Stimulated activated CD4-positive, alpha-beta T cell treated with anti-CD3 and anti-CD28 coated beads, TNF-alpha, amount 100 ng/mL, for 48 hours (primary cell): Measurements from ENCODE around the gene EMC10.

Source experiments
- DNase-seq, 3 donors: peaks; one replicate each; pipeline ENCODE4 v3.0.0-alpha.2; 2020; ENCODE audit warnings: low read depth in 3 of 3

EMC10 gene

DNA sequence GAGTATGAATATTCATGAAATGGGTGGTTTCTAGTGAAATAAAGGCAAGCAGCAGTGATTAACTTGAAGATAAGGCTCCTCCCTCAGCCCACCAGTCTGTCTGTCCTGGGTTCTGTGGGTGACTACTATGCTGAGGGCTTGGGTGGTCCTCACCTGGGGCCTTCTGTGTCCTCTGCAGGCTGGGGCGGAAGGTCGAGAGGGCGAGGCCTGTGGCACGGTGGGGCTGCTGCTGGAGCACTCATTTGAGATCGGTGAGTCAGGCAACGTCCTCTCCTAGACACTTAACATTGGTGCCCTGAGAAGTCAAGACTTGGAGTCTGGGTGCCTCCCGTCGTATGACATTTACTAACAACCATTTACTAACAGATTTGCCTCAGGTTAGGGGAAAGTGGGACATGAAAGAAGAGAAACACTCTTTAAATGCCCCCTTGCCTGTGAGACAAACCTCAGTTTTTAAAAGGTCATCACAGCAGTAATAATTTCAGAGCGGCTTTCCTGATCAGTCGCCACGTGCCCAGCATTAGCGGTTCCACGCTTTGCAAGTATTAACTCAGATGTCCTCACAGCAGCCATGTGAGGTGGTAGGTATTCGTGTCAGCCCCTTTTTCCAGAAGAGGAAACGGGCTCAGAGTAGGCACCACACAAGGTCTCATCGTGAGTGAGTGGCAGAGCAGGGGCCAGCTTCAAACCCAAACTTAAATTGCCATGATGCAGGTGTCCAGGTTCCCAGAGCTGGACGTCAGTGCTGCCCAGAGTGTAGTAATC lies 1.6 kb downstream of the EMC10 start:
- DNase-seq: no peak

DNA sequence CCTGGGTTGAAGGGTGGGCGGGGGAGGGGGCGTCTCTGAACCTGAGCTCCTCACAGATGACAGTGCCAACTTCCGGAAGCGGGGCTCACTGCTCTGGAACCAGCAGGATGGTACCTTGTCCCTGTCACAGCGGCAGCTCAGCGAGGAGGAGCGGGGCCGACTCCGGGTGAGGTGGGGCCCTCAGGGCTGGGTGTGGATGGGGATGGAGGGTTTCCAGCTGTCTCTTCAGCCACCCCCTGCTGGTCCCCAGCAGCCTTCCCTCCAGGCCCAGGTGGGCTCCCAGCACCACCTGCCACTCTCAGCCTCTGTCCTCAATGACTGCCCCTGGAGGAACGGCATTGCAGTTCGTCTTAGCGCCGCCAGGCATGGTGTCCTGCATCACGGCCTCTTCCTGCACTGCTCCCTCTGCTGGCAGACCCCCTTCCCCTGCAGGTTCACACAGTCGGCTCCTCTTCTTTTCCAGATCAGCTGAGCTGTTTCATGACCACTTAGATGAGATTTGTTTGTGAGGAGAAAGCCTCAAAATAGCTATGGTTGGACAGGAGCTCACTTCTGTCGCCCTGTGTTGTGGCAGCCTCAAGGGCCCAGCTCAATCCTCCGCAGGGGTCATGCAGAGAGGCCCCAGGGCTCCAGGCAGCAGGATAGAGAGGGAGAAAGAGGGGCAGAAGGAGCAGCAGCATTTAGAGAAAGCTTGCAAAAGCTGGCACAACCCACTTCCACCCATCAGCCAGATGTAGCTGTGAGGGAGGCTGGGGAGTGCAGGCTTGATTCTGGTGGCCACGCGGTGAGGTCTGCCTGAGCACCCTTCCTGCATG lies 2.8 kb downstream of the EMC10 start:
- peak in 1 of 3 donors; percentile 16 for DNase-seq

DNA sequence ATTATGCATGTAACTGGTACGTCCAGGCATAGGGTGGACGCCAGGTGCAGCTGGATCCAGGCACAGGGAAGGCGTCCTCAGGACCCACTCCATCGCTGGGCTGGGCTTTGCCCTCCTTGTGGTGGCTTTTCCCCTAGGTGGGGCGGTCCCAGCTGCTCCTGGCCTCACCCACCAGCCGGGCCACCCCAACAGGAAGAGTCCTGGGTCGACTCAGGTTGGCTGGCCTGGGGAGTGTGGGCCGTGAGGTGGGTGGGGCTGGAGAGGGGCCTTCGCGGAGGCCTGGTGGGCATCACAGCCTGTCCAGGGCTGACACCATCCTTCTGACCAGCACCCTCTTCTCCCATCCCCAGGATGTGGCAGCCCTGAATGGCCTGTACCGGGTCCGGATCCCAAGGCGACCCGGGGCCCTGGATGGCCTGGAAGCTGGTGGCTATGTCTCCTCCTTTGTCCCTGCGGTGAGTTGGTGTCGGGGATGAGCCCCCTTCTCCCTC lies 3.5 kb downstream of the EMC10 start:
- no peak for DNase-seq

DNA sequence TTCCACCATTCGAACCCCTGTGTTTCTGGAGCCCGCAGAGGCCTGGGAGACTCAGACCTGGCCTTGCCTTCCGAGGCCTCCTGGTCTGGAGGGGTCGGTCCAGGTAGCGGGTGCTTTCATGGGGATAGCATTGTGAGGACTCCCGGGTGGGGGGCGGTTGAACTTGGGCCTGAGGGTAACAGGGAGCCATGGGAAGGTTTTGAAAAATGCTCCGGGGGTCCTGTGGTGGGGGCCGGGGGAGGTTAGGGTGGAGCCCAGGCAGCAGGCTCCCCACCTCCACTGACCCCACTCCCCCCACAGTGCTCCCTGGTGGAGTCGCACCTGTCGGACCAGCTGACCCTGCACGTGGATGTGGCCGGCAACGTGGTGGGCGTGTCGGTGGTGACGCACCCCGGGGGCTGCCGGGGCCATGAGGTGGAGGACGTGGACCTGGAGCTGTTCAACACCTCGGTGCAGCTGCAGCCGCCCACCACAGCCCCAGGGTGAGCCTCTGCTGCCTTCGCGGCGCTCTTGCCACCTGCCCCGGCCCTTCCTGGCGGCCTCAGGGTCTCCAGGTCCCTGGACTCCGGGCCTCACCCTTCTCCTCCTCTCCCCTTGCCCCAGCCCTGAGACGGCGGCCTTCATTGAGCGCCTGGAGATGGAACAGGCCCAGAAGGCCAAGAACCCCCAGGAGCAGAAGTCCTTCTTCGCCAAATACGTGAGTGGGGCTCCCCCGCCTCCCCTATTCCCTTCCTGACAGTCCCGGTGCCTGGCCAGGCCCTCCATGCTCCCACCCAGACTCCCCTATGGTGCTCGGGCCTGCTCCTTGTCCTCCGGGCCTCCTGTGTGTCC lies 4.2 kb downstream of the EMC10 start:
- DNase-seq: no peak

DNA sequence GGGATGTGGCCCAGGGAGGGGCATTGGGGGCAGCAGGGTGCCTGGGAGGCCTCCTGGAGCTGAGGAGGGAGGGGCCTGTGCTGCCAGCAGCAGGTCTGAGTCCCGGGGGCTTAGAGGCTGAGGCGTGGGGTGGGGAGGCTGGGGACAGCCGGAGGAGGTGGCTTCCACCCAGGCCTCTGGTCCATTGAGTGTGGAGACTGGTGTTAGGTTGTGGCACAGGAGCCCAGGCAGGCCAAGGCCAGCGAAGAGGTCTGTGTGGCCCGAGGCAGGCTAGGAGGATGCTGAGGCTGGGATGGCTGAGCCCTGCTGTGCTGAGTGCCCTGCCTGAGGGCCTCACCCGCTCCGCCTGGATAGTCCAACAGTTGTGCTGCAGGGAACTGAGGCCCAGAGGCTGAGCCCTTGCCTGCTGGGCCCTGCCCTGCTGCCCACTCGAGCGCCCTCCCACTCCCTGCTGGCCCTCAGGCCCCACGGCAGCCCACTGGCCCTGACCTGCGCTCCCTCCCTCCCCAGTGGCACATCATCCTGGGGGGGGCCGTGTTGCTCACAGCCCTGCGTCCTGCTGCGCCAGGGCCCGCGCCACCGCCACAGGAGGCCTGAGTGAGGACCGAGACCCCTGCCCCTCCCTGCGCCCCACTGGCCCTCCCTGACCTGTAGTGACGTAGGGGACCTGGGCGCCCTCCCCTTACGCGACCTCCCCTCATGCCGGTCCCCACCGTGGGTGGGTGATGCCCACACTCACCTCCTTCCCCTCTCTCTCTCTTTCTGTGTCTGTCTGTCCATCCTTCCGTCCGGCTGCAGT lies 5.2 kb downstream of the EMC10 start:
- DNase-seq: no peak

DNA sequence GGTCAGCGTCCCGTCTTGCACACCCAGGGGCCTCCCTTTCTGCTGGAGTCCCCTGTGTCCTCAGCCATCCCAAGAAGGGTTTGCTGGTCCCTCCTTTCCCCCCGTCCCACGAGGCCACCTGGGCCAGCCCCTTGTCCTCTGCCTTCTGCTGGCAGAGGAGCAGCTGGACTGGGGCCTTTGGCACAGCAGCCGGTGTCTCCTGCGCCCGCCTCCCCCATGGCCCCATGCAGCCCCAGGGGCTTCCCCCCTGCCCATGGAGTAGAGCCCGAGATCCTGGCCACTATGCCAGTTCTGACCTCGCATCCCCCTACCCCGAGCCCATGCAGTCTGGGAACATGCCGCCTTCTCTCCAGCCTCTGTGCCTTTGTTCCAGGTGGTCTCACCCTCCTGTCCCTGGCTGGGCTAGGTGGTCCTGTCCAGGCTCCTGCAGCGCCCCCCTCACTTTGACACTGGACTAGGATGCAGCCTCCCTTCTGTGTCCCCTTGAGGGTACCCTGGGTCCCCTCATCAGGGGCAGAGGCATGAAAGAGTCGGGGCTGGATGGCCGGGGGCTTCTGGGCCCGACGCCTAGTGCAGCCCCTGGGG lies 6.1 kb downstream of the EMC10 start:
- no peak for DNase-seq

DNA sequence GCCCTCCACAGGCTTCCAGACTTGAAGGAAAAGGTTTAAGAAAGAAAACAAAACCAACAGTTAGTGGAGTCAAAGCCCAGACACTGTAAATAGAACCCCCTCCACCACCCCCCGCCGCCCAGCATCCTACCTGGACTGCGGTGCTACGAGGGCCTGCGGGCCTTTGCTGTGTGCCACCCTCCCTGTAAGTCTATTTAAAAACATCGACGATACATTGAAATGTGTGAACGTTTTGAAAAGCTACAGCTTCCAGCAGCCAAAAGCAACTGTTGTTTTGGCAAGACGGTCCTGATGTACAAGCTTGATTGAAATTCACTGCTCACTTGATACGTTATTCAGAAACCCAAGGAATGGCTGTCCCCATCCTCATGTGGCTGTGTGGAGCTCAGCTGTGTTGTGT lies 6.6 kb downstream of the EMC10 start:
- no peak for DNase-seq

DNA sequence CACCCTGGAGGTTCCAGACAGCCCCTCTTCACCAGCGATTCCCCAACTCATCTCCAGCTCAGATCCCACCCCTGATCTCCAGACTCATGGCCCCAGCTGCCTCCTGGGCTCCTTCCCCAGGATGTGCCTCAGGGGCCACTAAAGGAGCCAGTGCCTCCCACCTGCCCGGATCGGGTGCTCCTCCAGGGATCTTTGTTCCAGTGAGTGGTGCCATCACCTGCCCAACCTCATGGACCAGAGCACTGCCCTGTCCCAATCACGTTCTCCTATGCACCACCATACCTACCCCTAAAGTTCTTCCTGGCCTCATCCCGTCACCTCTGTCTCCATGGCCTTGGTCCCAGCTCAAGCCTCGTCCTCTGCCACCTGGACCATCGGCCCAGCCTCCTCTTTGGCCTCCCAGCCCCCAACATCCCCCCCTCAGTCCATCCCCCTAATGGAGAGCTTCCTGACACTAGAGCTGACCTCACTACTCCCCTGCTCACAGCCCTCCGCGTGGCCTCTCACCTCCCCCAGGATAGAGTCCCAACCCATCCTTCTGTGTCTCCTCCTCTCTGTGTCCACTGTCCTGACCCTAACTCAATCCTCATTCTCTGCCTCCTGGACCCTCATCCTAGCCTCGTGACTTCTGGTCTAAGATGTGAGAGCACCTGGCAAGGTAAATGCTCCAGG lies 9.1 kb downstream of the EMC10 start:
- no peak for DNase-seq

DNA sequence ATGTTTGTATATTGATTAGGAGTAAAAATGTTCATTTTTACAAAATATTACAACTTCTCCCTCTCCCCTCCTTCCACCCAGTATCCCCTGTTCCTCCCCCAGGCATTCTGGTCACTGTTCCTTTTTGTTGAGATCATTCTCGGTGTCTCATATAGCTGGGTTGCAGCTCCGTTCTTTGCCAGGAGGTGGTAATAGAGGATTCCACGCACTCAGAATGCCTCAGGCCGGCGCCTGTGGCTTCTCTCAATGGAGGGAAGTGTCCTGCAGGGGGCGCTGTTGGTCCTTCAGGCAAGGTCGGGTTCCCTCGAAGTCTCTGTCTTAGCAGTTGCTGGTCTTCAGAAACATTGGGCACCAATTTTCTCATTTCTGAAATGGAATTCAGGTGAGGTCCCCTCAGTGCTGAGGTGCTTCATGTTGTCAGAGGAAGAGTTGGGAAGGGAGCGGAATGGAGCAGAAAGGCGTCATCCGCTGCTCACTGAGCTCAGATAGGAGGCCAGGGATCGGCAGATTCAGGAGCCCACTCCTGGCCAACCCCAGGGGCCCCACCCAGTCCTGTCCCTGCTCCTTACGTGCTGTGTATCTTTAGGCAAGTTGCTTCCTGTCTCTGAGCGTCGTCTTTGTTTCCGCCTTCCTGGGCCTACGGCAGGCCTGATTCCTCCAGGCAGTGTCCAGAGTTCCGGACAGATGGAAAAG lies 10.7 kb downstream of the EMC10 start:
- peak; percentile 67 to 70 (median 68) for DNase-seq

DNA sequence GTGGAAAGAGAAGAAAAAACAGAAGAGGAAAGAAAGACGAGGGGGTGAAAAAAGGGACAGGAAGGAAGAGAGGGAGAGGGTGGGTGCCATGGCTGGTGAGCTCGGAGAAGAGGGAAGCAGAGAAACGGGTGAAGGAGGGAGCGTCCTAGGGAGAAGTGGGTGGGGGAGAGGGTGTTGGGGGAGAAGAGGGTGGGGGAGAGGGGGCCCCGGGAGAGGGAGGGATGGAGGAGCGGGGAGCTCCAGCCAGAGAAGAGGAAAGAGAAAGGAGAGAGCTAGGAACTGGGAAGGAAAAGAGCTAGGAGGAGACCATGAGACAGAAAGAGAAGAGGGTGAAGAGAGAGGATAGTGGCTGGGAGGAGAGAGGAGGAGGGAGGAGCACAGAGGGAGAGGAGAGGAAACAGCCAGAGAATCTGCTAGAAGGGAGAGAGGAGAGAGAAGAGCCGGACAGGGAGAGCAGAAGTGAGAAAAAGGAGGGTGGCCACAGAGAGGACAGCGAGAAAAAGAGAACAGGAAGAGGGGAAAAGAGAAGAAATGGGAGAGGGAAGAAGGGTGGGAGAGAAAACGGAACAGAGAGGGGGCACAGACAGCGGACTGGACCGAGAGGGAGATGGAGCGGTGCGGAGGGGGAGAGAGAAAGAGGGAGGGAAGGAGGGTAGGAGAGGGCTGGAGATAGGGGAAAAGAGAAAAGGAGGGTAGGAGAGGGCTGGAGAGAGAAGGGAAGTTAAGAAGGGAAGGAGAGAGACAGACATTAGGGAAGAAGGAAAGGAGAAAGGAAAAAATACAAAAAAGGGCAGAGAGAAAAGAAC lies 12.3 kb downstream of the EMC10 start:
- DNase-seq: no peak

DNA sequence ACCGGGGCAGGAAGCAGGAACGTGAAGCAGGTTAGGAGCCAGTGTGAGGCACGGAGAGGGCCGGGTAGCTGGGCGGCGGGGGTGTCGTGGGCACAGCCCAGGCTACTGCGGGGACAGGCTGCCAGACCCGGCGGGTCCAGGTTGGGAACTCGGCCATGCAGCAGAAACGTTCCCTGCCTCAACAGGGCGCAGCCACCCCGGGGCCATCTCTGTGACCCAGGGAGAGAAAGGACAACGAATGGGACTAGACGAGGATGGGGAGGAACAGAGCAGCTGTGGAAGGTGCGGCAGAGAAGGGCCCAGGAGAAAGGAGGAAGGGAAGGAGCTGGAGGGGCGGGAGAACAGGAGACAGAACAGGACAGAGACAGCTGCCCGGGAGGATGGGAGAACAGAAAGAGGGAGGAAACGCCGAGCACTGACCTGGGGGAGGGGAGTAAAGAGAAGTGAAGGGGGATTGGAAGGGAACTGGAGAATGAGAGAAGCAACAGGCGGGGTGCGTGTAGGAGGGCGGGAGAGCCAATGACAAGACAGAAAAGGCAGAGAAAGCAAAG lies 13.2 kb downstream of the EMC10 start:
- no peak for DNase-seq

DNA sequence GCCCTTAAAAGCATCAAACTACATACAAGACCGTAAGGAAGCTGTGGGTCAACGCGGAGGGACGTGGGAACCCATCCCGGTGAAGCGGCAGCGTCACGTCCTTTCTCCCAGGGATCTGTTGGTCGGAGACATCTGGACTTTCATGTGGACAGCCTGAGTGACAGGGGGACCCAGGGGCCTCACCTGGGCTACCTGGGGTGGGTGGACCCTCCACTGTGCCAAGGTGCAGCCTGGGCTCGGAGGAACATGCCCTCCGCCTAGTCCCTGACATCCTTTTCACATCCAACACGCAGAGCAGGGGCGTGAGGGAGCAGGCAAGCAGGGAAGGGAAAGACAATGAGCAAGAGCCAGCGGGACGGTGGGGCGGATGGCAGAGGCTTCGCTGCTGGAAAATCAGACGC lies 14.1 kb downstream of the EMC10 start:
- no peak for DNase-seq

DNA sequence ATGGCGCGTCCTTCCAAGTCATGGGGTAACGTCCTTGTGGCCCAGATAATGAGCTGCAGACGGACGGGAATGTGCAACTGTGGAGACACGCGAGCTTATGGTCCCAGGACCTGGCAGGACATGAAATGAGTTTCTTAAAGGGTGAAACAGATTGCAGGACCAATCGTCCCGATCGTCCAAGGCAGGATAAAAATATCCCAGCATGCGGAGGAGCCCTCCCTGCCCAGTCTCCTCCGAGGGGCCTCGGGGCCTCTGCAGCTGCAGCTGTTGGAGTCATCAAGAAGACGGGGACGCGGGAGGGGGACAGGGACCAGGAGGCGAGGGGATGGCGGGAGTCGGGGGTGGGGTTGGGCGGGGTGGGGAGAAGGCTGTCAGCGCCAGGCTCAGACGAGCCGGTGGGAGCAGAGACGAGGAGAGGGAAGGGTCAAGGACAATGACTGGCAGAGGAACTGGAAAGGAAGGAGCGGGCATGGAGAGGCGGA lies 14.7 kb downstream of the EMC10 start:
- DNase-seq: no peak

DNA sequence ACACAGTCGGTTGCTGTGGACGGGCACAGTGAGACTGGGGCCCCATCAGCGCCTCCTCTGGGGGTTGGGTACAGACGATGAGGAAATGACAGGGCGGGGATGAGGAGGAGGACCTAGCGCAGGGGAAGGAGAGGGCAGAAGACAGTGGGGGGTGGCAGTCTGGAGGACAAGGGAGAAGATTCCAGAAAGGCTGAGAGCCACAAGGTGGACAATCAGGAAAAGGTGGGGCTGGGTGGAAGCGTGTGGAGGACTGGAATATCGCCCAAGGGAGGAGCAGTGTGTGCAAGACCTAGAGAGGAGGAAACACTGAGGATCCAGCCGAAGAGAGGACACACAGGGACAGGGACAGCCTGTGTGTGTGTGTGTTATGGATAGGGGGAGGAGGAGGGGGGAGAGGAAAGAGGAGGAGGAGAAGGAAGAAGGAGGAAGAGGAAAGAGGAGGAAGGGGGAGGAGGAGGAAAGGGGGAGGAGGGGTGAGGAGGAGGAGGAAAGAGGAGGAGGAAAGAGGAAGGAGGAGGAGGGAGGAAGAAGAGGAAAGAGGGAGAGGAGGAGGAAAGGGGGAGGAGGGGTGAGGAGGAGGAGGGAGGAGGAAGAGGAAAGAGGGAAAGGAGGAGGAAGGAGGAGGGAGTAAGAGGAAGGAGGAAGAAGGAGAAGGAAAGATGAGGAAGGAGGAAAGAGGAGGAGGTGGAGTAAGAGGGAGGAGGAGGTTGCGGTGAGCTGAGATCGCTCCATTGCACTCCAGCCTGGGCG lies 16.2 kb downstream of the EMC10 start:
- DNase-seq: no peak

DNA sequence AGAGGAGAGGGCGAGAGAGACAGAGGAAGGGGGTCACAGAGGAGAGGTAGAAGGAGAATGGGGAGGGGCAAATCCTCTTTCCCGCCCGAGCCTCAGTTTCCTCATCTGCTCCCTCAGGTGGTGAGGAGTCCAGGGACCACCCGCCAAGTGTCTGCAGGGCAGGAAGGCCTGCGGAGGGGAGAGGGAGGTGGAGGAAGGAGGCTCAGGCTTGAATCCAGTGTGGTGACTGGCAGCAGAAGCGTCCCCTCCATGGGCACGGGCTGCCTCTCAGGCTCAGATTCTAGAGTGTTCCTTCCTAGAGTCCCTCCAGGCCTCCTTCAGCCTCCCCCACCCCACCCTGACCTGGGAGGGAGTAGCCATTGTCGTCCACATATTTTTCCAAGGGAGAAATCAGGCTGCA lies 16.9 kb downstream of the EMC10 start:
- DNase-seq: no peak

DNA sequence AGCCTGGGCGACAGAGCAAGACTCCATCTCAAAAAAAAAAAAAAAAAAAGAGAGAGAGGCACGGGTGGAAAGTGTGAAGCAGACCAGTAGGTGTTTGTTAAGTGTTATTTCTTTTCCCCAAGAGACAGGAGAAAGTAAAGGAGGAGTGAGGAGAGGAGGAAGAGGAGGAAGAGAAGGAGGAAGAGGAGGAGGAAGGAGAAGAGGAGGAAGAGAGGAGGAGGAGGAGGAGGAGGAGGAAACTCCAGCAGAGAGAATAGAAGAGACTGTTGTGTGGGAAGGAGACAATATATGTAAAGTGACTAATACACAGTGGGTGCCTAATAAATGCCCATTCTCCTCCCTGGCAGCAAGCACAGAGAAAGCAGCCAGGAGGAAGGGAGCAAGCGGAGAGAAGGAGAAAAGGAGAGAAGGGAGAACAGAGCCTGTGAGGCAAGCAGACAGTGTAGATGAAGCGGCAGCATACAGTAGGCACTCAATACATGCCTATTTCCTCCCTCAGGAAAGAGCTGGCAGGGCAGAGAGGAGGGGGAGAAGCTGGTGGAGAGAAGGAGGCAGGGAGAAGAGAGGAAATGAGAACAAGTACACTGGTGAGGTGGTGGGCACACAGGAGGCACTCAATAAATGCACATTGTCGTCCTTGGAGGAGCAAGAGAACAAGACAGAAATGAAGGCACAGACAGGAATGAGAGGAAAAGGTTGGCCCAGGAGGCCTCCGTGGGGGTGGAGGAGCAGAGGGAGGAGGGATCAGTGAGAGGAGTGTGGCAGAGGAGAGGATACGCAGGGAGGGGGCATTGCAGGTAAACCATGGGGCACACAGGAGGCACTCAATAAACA lies 18.1 kb downstream of the EMC10 start:
- DNase-seq: no peak

DNA sequence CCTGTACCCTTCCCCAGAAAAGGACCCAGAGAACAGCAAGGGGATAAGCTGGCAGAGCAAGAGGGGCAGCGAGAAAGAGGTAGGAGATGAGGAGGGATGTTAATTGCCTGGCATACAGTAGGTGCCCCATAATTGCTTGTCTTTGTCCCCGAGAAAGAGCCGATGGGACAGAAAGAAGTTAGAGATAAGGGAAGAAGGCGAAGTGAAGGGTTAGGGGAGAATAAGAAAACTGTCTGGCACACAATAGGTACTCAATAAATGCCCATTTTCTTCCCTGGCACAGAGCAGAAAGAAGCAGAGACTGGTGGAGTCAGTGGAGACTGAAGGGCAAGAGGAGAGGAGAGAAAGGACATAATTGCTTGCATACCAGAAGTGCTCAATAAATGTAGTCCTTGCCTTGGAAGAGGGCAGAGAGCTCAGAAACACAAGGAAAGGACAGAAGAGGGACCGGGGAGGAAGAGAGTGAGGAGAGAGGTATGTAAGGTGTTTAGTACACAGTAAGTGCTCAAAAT lies 18.8 kb downstream of the EMC10 start:
- DNase-seq: no peak
